Right cardiac atrium (tissue), 5 donors: ENCODE results near the gene MED13L. TPM values are rescaled to one million over a fixed set of nuclear protein-coding genes. Genes with fewer than 3 reads are reported as not detected.

ENCODE experiments used
- ATAC-seq, 2 donors: fragments of 200-7000 bp; cut with Tn5 transposase; one replicate each; pipeline versions ENCODE4 v1.8.0 to v1.9.1; 2020; ENCODE audit warnings: moderate library complexity in 2 of 2, mild to moderate bottlenecking in 1 of 2
- DNase-seq, 3 donors: peaks; one replicate each; pipeline ENCODE4 v3.0.0-alpha.2; 2020
- H3K27ac ChIP-seq: one replicate; pipeline ENCODE4 v1.5.1; 2013; ENCODE audit warnings: mild to moderate bottlenecking, low read length, control low read depth, moderate library complexity
- H3K27me3 ChIP-seq: one replicate; pipeline ENCODE4 v1.6.1; 2013; ENCODE audit not compliant: control insufficient read depth, insufficient read depth
- H3K4me1 ChIP-seq: one replicate; pipeline ENCODE4 v1.6.1; 2013; ENCODE audit warnings: low read length; ENCODE audit not compliant: control insufficient read depth, insufficient read depth
- H3K4me3 ChIP-seq: one replicate; pipeline ENCODE4 v1.5.1; 2013; ENCODE audit warnings: low read length, control low read depth
- H3K9me3 ChIP-seq: one replicate; pipeline ENCODE4 v1.6.1; 2013; ENCODE audit warnings: low read length; ENCODE audit not compliant: control insufficient read depth
- WGBS: extraction: QIAGEN DNeasy Blood & Tissue Kit; methylation state at CpG from one replicate; pipeline ENCODE4 v1.1.7; 2013; 5-methylcytosine and 5-hydroxymethylcytosine counted together
- intact Hi-C, 4 donors: fragments of 100-400 bp; cut with DNase I; formaldehyde crosslinking; loops; one replicate each; pipeline versions ENCODE4 v1.11.0 to v1.14.0; 2022 to 2023
- long read RNA-seq, 4 donors: library from polyadenylated mRNA; unstranded; transcript quantifications; one replicate each; pipeline ENCODE4 v2.0.0, GENCODE V29; 2020 to 2021
- polyA plus RNA-seq: library from polyadenylated mRNA; stranded (reverse); fragments of 200-250 nt; gene quantifications from one replicate; pipeline ENCODE4 v1.2.3, GENCODE V29; 2013
- total RNA-seq, 4 donors: library from RNA; stranded (reverse); fragmentation: NEBNext Ultra II Directional; extraction: Animal tissue kit (Norgen Biotek cat#: 25700); gene quantifications; one replicate each; pipeline ENCODE4 v1.2.1, GENCODE V29; 2021
- donor health status: healthy with polysubstance abuse.
- donor health status: DM: no; HTN: yes; CAD: no.
- donor health status: DM: no; HTN: no; CAD: no.
- donor health status: DM: no; HTN: yes; CAD: no; lungs with severe emphysema.
- donor health status: DM: yes; HTN: yes; CAD: no.

MED13L gene
- total RNA-seq: 10 to 100 TPM; 68.8 to 73.5 (median 69.8) TPM
- polyA plus RNA-seq: 15.6 TPM
- long read RNA-seq, donor 1, full-length matches to known transcripts: 2 of 27 reads
- long read RNA-seq, donor 1, partial matches to known transcripts: 20 of 27 reads
- long read RNA-seq, donor 1, other reads (novel, unspliced or antisense): 5 of 27 reads
- long read RNA-seq, donor 2, partial matches to known transcripts: 4 of 5 reads
- long read RNA-seq, donor 2, other reads (novel, unspliced or antisense): 0 of 5 reads
- long read RNA-seq, donor 3, partial matches to known transcripts: 16 of 20 reads
- long read RNA-seq, donor 3, other reads (novel, unspliced or antisense): 3 of 20 reads
- long read RNA-seq, donor 4, partial matches to known transcripts: 3 of 3 reads
- long read RNA-seq, donor 4, other reads (novel, unspliced or antisense): 0 of 3 reads

DNA sequence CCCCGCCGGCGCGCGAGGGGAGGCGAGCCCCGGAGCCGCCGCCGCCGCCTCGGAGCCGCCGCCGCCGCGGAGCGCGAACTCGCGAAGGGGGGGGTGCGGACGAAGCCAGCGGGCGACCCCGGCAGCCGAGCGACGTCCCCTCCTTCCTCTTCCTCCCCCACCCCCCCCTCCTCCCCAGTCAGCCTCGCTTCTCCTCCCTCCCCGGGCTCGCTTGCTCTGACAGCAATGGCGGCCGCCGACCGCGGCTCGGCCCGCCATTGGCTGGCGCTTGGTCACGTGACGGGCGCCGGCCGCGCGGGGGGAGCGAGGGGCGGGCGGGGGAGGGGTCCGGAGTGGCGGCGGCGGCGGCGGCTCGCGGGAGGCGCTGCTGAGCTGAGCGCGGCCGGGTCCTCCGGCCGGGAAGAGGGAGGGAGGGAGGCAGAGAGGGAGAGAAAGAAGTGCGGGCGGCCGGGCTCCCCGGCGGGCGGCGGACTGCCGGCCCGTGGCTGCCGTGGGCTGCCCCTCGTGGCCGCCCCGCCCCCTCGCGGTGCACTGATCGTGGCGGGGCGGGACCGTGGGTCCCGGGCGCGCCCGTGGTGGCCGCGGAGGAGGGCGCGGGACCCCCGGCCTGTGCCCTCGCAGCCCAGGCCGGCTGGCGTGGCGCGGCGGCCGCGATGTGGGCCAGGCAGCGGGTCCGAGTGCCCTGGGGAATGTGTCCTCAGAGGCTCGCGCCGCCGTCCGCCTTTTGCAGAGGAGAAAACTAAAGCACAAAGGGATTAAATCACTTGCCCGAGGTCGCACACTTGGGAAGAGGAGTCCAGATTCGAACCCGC is at the start of gene MED13L:
Gene MED13L, minus strand, starts transcription at position 227 of the 812 bp plus-strand sequence. CDS start 562 bp downstream, outside the sequence.
- intact Hi-C loops: loop anchor here in 1 of 4 donors (5.0 kb wide), 1 partner anchor 325 kb away; no protein-coding TSS in a partner anchor
- DNase-seq: peak; percentile 88 to 96 (median 95)
- H3K4me1 ChIP-seq: no peaks in the 10 kb centered on the region
- peak; percentile 91 to 96 for ATAC-seq
- peak within 1 kb of the TSS; percentile 99 for H3K27ac ChIP-seq
- no peaks in the 10 kb centered on the region for H3K27me3 ChIP-seq
- peak within 1 kb of the TSS; percentile 82 for H3K4me3 ChIP-seq
- under 1% methylated on average over 110 of the region's 111 CpGs for WGBS
- H3K9me3 ChIP-seq: no peaks in the 10 kb centered on the region

DNA sequence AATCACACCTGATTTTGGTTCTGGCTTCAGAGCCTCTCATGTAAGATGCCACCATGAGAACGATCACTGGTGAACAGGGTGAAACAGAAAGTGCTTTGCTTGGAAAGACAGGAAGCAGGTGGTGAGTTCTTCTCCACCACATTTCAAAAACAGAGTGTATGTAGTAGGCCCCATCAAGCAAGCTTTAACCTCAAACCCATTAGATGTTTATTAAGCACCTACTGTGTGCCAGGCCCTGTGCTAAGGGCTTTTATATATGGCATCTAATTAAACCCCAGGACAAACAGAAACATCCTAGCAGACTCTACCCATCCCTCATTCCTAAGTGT is 47.8 kb upstream of the MED13L start:
- H3K4me3 ChIP-seq: no peak overlapping the region
- H3K27me3 ChIP-seq: no peaks in the 10 kb centered on the region
- H3K27ac ChIP-seq: no peak overlapping the region
- intact Hi-C loops: no loop called here
- ATAC-seq: no peak
- 71% methylated on average over 1 of the region's 1 CpG for WGBS
- no peaks in the 10 kb centered on the region for H3K9me3 ChIP-seq
- peaks cover 2% of the 10 kb centered on the region for H3K4me1 ChIP-seq
- no peak for DNase-seq

DNA sequence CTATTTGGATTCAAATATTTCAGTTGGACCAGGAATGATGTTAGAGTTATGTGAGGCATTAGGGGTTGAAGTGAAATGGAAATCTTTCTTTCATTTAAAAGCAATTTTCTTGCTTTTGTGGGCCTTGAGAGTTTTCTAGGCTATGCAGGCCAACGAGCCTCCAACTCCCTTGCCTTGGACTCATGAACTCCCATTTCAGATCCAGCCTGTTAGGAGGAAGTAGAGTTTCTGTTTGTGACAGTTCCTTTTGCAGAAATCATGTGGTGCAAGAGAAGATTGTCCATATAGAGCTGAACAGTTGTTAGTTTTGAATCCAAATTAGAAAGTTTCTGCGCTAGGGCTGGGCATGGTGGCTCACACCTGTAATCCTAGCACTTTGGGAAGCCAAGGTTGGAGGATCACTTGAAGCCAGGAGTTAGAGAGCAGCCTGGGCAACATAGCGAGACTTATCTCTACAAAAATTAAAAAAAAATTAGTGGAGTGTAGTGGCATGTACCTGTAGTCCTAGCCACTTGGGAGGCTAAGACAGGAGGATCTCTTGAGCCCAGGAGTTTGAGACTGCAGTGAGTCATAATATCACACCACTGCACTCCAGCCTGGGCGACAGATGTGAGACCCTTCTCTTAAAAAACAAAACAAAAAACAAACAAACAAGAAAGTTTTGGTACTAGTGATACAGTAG is 47.3 kb upstream of the MED13L start:
- intact Hi-C loops: no loop called here
- H3K27ac ChIP-seq: no peak overlapping the region
- 76% methylated on average over 4 of the region's 4 CpGs for WGBS
- no peaks in the 10 kb centered on the region for H3K27me3 ChIP-seq
- no peak overlapping the region for H3K4me3 ChIP-seq
- DNase-seq (no peak), ATAC-seq (no peak)
- no peaks in the 10 kb centered on the region for H3K9me3 ChIP-seq
- H3K4me1 ChIP-seq: peaks cover 4% of the 10 kb centered on the region

DNA sequence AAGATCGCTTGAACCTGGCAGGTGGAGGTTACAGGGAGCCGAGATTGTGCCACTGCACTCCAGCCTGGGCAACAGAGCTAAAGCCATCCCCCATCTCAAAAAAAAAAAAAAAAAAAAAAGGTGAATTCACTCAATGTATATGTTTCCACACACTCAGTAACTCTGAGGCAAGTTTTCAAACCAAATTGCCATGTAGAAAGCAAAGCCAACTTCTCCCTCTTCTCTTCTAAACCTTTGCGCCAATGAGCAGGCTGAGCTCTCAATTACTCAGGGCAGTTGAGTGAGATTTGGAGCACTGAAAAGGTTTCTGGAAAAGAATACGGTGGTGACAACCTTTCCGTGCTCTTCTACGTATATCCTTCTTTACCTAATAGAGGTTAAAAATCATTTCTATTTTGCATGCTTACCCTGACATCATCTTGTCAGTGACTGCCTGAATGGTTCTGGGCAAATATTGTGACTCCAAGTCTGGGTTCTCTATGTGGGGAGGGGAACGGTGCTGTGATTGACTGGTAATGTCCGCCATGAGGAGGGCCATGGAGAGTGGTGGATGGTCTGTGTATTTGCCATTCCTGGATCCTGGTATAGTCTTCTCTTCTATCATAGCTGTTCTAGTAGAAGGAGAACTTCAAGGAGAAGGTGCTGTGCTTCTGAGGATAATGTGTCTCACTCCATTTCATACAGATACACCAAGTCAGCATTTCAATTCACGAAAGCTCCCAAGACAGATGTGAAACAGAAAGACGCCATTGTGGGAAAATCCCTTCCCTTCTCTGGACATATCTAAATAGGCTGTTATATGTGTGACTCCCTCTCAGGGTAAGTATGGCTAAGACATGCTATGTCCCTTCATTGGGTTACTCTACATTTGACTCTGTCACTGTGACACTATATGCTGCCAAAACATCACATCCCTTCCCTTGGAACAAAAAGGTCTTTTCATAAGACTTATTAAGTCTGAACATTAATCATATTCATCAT is 46.2 kb upstream of the MED13L start:
- DNase-seq: no peak
- Histone ChIP-seq H3K27me3 (no peaks in the 10 kb centered on the region), H3K27ac (no peak overlapping the region)

DNA sequence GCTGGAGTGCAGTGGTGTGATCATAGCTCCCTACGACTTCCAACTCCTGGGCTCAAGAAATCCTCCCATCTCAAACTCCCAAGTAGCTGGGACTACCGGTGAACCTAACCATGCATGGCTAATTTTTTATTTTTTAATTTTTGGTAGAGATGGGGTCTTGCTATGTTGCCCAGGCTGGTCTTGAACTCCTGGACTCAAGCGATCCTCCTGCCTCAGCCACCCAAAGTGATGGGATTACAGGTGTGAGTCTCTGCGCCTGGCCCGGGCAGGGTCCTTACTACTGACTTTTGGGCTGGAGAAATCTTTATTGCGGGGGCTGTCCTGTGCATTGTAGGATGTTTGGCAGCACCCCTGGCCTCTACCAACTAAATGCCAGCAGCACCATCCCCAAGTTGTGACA is 44.4 kb upstream of the MED13L start:
- Histone ChIP-seq H3K4me3 (no peak overlapping the region), H3K9me3 (no peaks in the 10 kb centered on the region), H3K27ac (no peak overlapping the region), H3K4me1 (peaks cover 4% of the 10 kb centered on the region), H3K27me3 (no peaks in the 10 kb centered on the region)
- ATAC-seq (no peak), DNase-seq (no peak)
- intact Hi-C loops: no loop called here
- 90% methylated on average over 6 of the region's 6 CpGs for WGBS

More for the DNA sequence above, 46.2 kb upstream of the MED13L start:
- Histone ChIP-seq H3K4me1 (peaks cover 4% of the 10 kb centered on the region), H3K4me3 (no peak overlapping the region), H3K9me3 (no peaks in the 10 kb centered on the region)
- no peak for ATAC-seq
- intact Hi-C loops: no loop called here
- WGBS: 91% methylated on average over 10 of the region's 10 CpGs

DNA sequence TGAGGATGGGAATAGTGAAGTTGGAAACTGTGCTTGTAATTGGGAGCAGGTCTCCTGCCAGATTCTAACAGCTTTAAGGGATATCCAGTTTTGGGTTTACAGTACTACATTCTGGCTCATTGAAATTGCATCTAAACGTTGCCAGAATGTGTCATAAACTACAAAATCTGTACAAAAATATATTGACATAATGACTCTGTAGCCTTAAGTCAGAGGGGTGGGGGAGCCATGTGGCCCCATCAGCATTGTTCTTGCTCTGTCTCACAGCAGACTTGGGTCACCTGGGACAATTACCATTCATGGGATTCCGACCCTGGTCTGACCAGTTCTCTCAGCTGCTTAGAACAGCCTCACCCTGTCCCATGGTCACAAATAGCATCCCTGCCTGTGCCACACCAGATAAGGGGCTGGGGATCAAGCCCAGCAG is 43.3 kb upstream of the MED13L start:
- no peaks in the 10 kb centered on the region for H3K27me3 ChIP-seq
- intact Hi-C loops: no loop called here
- ATAC-seq (peak; percentile 34 to 58), DNase-seq (no peak)
- peaks cover 4% of the 10 kb centered on the region for H3K4me1 ChIP-seq
- no peak overlapping the region for H3K4me3 ChIP-seq
- H3K27ac ChIP-seq: no peak overlapping the region
- H3K9me3 ChIP-seq: no peaks in the 10 kb centered on the region
- WGBS: 51% methylated on average over 2 of the region's 2 CpGs

DNA sequence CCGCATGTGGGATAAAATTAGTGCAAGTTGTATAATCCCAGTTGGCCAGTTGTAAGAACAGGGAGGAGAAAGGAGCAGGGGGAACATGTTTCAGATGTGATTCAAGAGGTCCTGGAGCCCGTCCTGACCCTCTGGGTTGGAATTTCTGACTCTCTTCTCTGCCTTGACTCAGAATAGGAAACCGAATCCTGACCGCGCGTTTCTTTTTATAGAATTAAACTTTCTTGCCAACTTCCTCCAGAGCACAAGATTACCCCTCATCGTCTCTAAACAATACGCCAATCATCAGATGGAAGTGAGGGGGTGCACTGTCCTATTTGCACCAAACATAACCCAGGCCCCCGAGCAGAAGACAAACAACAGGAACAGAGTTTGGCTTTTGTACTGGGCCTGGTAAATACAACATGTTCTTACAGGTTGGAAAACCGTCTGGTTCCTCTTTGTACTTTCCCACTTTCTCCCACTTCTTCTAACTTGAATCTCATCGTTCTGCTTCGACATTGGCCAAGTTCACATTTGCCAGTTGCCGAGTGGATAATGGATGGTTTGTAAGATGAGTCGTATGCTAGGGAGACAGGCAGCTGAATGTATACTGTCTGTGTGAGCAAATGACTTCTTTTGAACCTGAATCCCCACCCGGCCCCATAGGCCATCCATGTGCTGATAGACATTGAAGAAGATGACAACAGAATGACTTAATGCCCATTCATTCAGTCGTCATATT is 42.6 kb upstream of the MED13L start:
- H3K4me3 ChIP-seq: no peak overlapping the region
- DNase-seq: peak in 2 of 3 donors; percentile 58 to 76
- H3K4me1 ChIP-seq: peaks cover 4% of the 10 kb centered on the region
- no peak overlapping the region for H3K27ac ChIP-seq
- H3K27me3 ChIP-seq: no peaks in the 10 kb centered on the region
- peak; percentile 90 to 96 for ATAC-seq
- intact Hi-C loops: no loop called here
- H3K9me3 ChIP-seq: no peaks in the 10 kb centered on the region
- 10% methylated on average over 16 of the region's 16 CpGs for WGBS

DNA sequence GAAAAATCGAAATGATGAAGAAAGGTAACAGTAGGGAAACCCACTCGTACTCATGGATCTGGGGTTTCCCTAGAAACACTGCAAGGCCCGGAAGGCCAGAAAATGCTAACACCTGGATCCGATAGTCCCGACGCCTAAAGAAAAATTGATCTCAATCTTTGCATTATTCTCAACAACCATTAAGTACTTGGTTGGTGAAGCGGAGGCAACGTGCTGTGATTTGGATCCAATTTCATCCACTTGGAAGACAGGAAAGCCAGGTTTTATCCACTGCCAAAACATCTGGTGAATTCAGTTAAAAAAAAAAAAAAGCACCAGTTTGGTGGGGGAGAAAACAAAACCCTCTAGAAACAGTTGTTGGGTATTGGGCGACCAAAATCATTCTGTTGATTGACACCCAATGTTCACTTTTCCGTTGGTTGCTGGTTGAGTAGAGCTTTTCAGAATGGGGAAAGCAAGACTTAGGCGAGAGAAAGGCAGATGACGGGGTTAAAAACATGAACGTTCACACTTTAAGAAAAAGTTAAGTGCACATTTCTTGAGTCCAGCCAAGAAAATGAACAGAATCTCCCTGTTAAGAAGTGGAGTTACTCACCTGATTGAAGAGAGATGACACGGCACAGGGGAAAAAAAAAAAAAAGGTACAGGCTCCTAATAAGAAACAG is 41.9 kb upstream of the MED13L start:
- WGBS: 54% methylated on average over 14 of the region's 14 CpGs
- intact Hi-C loops: no loop called here
- H3K4me1 ChIP-seq: peaks cover 4% of the 10 kb centered on the region
- H3K9me3 ChIP-seq: no peaks in the 10 kb centered on the region
- no peaks in the 10 kb centered on the region for H3K27me3 ChIP-seq
- no peak overlapping the region for H3K27ac ChIP-seq
- DNase-seq (no peak), ATAC-seq (no peak)
- H3K4me3 ChIP-seq: peak overlapping the region; percentile 7

DNA sequence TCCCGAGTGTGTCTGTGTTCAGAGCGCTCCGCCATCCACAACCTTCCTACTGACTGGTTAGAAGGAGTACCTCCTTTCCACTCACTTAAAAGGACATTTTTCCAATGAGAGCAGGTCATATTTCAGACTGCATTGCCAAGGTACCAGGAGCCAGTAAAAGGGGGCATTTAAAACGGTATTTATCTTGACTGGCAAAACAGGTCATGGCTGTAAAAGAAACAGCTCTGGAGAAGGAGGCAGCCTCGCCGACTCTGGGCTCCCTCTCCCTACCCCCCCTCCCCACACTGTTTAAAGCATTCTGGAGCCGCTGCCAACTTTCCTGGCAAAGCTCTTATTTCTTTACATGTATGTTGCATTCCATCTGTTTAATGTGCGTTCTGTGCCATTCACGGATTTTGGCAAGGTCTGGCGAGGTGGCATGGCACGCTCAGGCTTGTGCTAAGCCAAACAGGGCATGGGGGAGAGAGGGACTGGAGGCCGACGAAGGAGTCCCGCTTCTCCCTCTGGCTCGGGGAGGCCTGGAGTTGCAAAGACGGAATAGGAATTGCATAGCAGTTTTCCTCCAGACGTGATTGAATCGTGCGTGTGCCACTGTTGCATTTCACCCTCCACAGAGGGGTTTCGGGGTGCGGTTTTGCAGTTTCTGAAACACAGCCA is 41.2 kb upstream of the MED13L start:
- Histone ChIP-seq H3K4me1 (peaks cover 4% of the 10 kb centered on the region), H3K27ac (no peak overlapping the region), H3K27me3 (no peaks in the 10 kb centered on the region), H3K4me3 (no peak overlapping the region), H3K9me3 (no peaks in the 10 kb centered on the region)
- WGBS: 75% methylated on average over 21 of the region's 21 CpGs
- DNase-seq (no peak), ATAC-seq (no peak)
- intact Hi-C loops: no loop called here
